ENCODE data around the gene ZBTB17.

Gene ZBTB17

DNA sequence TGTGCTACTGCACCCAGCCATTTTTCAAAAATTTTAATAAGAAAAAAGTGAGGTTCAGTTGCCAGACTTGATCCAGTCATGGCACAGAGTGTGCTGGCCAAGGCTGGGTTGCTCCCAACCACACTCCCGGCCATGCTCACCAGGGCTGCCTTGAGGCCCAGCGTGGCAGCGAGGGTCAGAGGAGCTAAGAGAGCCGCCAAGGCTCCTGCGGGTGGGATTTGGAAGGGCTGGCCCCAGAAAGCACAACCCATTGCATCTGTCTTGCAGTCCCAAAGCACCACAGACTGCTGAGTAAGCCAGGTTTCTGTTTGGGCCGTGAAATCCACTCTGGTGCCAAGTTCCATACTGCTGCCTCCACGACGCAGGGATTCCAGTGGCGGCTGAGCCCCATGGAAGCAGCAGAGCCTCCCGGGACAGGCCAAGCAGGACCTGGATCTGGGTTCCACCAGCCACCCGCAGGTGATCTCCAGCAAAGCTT is 22.6 kb downstream of the ZBTB17 start:
- Histone ChIP-seq H4K20me1 (ENCODE audit: insufficient read depth, low read length) (peaks cover 77% of the 10 kb centered on the region), H3K27ac (ENCODE audit: low read length) (no peak overlapping the region), H3K4me3 (ENCODE audit: low read depth in 1 of 2, low read length in 2 of 2) (no peak overlapping the region), H3K9me3 (ENCODE audit: insufficient read depth, low read length, severe bottlenecking) (no peaks in the 10 kb centered on the region), H3K9ac (ENCODE audit: low read depth, low read length) (no peak overlapping the region), H3K27me3 (ENCODE audit: insufficient read depth, low read length, poor library complexity) (no peaks in the 10 kb centered on the region), H3K36me3 (ENCODE audit: insufficient read depth, low read length) (peaks cover 54% of the 10 kb centered on the region), H3K79me2 (ENCODE audit: insufficient read depth, low read length) (peaks cover 88% of the 10 kb centered on the region), H3K4me1 (ENCODE audit: insufficient read depth, low read length) (no peaks in the 10 kb centered on the region), H2AFZ (ENCODE audit: low read depth, low read length) (no peak overlapping the region), H3K4me2 (ENCODE audit: insufficient read depth, low read length) (no peak overlapping the region)
- ATAC-seq (ENCODE audit: insufficient read depth, low read depth) (no peak), DNase-seq (no peak)
- TF ChIP-seq, protein P1, sequence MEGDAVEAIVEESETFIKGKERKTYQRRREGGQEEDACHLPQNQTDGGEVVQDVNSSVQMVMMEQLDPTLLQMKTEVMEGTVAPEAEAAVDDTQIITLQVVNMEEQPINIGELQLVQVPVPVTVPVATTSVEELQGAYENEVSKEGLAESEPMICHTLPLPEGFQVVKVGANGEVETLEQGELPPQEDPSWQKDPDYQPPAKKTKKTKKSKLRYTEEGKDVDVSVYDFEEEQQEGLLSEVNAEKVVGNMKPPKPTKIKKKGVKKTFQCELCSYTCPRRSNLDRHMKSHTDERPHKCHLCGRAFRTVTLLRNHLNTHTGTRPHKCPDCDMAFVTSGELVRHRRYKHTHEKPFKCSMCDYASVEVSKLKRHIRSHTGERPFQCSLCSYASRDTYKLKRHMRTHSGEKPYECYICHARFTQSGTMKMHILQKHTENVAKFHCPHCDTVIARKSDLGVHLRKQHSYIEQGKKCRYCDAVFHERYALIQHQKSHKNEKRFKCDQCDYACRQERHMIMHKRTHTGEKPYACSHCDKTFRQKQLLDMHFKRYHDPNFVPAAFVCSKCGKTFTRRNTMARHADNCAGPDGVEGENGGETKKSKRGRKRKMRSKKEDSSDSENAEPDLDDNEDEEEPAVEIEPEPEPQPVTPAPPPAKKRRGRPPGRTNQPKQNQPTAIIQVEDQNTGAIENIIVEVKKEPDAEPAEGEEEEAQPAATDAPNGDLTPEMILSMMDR (IDR thresholded peaks at IDR 0.05; ENCODE audit: borderline replicate concordance, extremely low read depth, low read length, poor library complexity, severe bottlenecking), result no peak
- TF ChIP-seq EZH2 (IDR thresholded peaks at IDR 0.05; ENCODE audit: borderline replicate concordance, low read depth, low read length, severe bottlenecking), result no peak

DNA sequence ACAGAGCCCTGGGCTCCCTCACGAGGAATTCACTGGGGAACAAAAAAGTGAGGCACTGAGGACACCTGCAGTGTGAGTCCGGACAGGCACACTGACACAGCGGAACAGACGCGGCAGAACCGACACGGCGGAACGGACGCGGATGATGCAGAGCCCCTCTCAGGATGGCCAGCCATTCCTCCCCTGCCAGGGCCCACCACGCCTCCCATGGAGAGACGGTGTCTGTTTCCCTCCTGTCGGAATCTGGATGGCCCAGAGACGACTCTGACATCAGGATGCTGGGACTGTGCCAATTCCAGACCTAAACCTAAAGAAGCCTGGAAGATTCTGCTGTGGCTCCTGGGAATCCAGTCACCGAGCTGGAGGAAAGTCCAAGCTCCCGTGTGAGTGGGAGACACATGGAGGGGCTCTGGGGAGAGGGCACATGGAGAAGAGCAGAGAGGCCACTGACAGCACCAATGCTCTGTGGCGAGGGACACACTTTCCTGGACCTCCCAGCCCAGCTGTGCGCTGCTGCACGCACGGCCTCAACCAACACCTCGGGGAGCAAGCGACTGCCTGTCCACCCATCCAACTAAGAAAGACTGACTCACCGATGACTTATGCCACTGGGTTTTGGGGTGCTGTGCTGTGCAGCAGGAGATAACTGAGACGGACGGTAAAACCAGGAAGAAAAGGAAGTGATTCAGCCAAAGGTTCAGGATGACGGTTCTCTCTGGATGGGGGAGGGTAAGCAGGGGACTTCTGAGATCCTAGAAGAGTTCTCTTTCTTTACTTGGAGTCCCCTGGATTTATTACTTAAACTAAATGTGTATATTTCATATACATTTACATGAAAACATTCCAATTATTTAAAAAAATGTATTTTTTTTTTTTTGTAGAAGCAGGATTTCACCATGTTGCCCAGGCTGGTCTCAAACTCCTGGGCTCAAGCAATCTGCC is 23.3 kb downstream of the ZBTB17 start:
- no peak overlapping the region for H3K27ac ChIP-seq (ENCODE audit: low read length)
- no peak for DNase-seq
- H3K79me2 ChIP-seq (ENCODE audit: insufficient read depth, low read length), result peaks cover 85% of the 10 kb centered on the region
- no peak overlapping the region for H2AFZ ChIP-seq (ENCODE audit: low read depth, low read length)
- no peaks in the 10 kb centered on the region for H3K4me1 ChIP-seq (ENCODE audit: insufficient read depth, low read length)
- H3K4me3 ChIP-seq (ENCODE audit: low read depth in 1 of 2, low read length in 2 of 2), result no peak overlapping the region
- H3K36me3 ChIP-seq (ENCODE audit: insufficient read depth, low read length), result peaks cover 60% of the 10 kb centered on the region
- no peaks in the 10 kb centered on the region for H3K9me3 ChIP-seq (ENCODE audit: insufficient read depth, low read length, severe bottlenecking)
- H3K4me2 ChIP-seq (ENCODE audit: insufficient read depth, low read length), result no peak overlapping the region
- no peak for ATAC-seq (ENCODE audit: insufficient read depth, low read depth)
- TF ChIP-seq EZH2 (IDR thresholded peaks at IDR 0.05; ENCODE audit: borderline replicate concordance, low read depth, low read length, severe bottlenecking), result no peak
- TF ChIP-seq, protein P1 (IDR thresholded peaks at IDR 0.05; ENCODE audit: borderline replicate concordance, extremely low read depth, low read length, poor library complexity, severe bottlenecking), result no peak
- H3K27me3 ChIP-seq (ENCODE audit: insufficient read depth, low read length, poor library complexity), result no peaks in the 10 kb centered on the region
- no peak overlapping the region for H3K9ac ChIP-seq (ENCODE audit: low read depth, low read length)
- peaks cover 78% of the 10 kb centered on the region for H4K20me1 ChIP-seq (ENCODE audit: insufficient read depth, low read length)

DNA sequence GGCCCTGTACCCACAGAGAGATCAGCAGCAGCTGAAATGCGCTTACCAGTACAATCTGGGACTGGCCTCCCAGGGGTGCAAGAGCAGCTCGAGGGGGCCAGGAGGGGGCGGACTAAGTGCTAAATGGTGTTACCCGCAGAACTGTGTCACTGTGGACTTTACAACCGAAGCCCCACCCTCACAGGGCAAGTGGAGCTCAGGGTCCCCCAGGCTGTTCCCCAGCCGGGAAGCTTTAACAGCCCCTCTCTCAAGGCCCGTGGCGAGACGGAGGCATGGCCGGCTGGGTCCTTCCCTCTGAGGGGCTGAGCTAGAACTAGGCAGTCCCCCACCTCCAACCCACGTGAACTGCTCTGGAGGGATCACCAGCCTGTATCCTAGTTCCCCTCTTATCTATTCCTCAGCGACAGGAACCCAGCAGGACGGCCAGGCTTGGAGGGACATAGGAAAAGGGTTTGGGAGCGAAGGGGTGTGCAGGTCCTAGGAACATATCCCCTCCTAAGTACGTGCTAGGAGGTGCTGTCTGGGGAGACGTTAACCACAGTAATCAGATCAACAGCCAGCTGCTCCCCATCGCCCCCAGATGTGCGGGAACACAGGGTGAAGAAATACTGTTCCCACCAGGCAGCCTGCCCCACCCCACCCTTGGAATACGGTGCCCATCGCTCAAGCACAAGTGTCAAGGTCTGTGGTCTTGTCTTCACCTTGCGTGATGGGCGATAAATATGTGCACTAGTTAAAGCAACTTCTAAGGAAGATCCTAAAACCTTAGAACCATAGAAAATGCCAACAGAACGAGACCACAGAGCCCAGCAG is 24.4 kb downstream of the ZBTB17 start:
- TF ChIP-seq, protein P1 (IDR thresholded peaks at IDR 0.05; ENCODE audit: borderline replicate concordance, extremely low read depth, low read length, poor library complexity, severe bottlenecking), result no peak
- Histone ChIP-seq H3K4me3 (ENCODE audit: low read depth in 1 of 2, low read length in 2 of 2) (no peak overlapping the region), H3K9ac (ENCODE audit: low read depth, low read length) (no peak overlapping the region), H3K4me1 (ENCODE audit: insufficient read depth, low read length) (no peaks in the 10 kb centered on the region), H3K27ac (ENCODE audit: low read length) (no peak overlapping the region), H2AFZ (ENCODE audit: low read depth, low read length) (no peak overlapping the region), H4K20me1 (ENCODE audit: insufficient read depth, low read length) (peaks cover 85% of the 10 kb centered on the region), H3K27me3 (ENCODE audit: insufficient read depth, low read length, poor library complexity) (no peaks in the 10 kb centered on the region), H3K79me2 (ENCODE audit: insufficient read depth, low read length) (peaks cover 87% of the 10 kb centered on the region), H3K36me3 (ENCODE audit: insufficient read depth, low read length) (peaks cover 66% of the 10 kb centered on the region), H3K9me3 (ENCODE audit: insufficient read depth, low read length, severe bottlenecking) (no peaks in the 10 kb centered on the region), H3K4me2 (ENCODE audit: insufficient read depth, low read length) (no peak overlapping the region)
- ATAC-seq (ENCODE audit: insufficient read depth, low read depth) (no peak), DNase-seq (no peak)
